Hepatocyte (in vitro differentiated cells): Measurements from ENCODE around the gene SHC4.

Experiments used
- EZH2 ChIP-seq: fragments of 200-600 bp; sonication (generic); IDR thresholded peaks from 2 replicates; pipeline ENCODE4 v1.6.1; 2016; ENCODE audit warnings: antibody characterized with exemption, mild to moderate bottlenecking, borderline replicate concordance
- TF ChIP-seq, protein P1 (sequence below): fragments of 200-600 bp; sonication (generic); IDR thresholded peaks from 2 replicates; pipeline ENCODE4 v1.5.1; 2016; ENCODE audit warnings: antibody characterized with exemption, mild to moderate bottlenecking; ENCODE audit not compliant: poor library complexity

- TF ChIP-seq, protein P1, sequence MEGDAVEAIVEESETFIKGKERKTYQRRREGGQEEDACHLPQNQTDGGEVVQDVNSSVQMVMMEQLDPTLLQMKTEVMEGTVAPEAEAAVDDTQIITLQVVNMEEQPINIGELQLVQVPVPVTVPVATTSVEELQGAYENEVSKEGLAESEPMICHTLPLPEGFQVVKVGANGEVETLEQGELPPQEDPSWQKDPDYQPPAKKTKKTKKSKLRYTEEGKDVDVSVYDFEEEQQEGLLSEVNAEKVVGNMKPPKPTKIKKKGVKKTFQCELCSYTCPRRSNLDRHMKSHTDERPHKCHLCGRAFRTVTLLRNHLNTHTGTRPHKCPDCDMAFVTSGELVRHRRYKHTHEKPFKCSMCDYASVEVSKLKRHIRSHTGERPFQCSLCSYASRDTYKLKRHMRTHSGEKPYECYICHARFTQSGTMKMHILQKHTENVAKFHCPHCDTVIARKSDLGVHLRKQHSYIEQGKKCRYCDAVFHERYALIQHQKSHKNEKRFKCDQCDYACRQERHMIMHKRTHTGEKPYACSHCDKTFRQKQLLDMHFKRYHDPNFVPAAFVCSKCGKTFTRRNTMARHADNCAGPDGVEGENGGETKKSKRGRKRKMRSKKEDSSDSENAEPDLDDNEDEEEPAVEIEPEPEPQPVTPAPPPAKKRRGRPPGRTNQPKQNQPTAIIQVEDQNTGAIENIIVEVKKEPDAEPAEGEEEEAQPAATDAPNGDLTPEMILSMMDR = no peak
- TF ChIP-seq EZH2 = no peak
Observed at GRCh38 chr15:48896869-48897814, 66.6 kb downstream of the SHC4 start.
